MM.1S (cell line): Measurements from ENCODE around the gene OR51G2.

Experiments
- DNase-seq: peaks from one replicate; pipeline ENCODE4 v3.0.0-alpha.2; 2015
- H2AFZ ChIP-seq: fragments of 300-600 bp; sonication (generic); 2 replicates; pipeline ENCODE4 v1.6.0; 2016; ENCODE audit warnings: antibody characterized with exemption, low read length
- H3F3A ChIP-seq: fragments of 300-600 bp; sonication (generic); 2 replicates; pipeline ENCODE4 v1.6.1; 2016; ENCODE audit warnings: mild to moderate bottlenecking, antibody characterized with exemption, low read length, moderate library complexity, mixed read lengths; ENCODE audit not compliant: insufficient read depth
- H3K27ac ChIP-seq: fragments of 300-600 bp; sonication (generic); 2 replicates; pipeline ENCODE4 v1.5.1; 2016; ENCODE audit warnings: mild to moderate bottlenecking, low read length
- H3K27me3 ChIP-seq: fragments of 300-600 bp; sonication (generic); replicated peaks from 2 replicates; pipeline ENCODE4 v1.6.0; 2016; ENCODE audit warnings: low read length; ENCODE audit not compliant: insufficient read depth
- H3K36me3 ChIP-seq: fragments of 300-600 bp; sonication (generic); replicated peaks from 2 replicates; pipeline ENCODE4 v1.6.1; 2016; ENCODE audit warnings: mild to moderate bottlenecking, low read length, mixed read lengths; ENCODE audit not compliant: insufficient read depth
- H3K4me1 ChIP-seq: fragments of 300-600 bp; sonication (generic); 2 replicates; pipeline ENCODE4 v1.6.1; 2016; ENCODE audit warnings: low read length, mixed read lengths
- H3K4me2 ChIP-seq: fragments of 300-600 bp; sonication (generic); 2 replicates; pipeline ENCODE4 v1.6.0; 2016; ENCODE audit warnings: low read depth, low read length
- H3K4me3 ChIP-seq: fragments of 300-600 bp; sonication (generic); 2 replicates; pipeline ENCODE4 v1.5.1; 2016; ENCODE audit warnings: low read length, mixed read lengths
- H3K79me2 ChIP-seq: fragments of 300-600 bp; sonication (generic); 2 replicates; pipeline ENCODE4 v1.6.1; 2016; ENCODE audit warnings: mixed run types, low read length, mixed read lengths
- H3K9ac ChIP-seq: fragments of 300-600 bp; sonication (generic); 2 replicates; pipeline ENCODE4 v1.6.1; 2016; ENCODE audit warnings: low read length, mixed read lengths
- H3K9me2 ChIP-seq: fragments of 300-600 bp; sonication (generic); replicated peaks from 2 replicates; pipeline ENCODE4 v1.6.1; 2016; ENCODE audit warnings: mild to moderate bottlenecking, low read length, mixed read lengths; ENCODE audit not compliant: insufficient read depth
- H3K9me3 ChIP-seq: fragments of 300-600 bp; sonication (generic); replicated peaks from 2 replicates; pipeline ENCODE4 v1.6.1; 2016; ENCODE audit warnings: mild to moderate bottlenecking, low read length, mixed read lengths; ENCODE audit not compliant: insufficient read depth
- H4K20me1 ChIP-seq: fragments of 300-600 bp; sonication (generic); 2 replicates; pipeline ENCODE4 v1.6.1; 2016; ENCODE audit warnings: mild to moderate bottlenecking, low read length, moderate library complexity, mixed read lengths; ENCODE audit not compliant: insufficient read depth
- EZH2 ChIP-seq: fragments of 300-600 bp; sonication (generic); optimal IDR thresholded peaks from 2 replicates; pipeline ENCODE3; 2017; ENCODE audit warnings: low read depth, mild to moderate bottlenecking, antibody characterized with exemption, low read length, mixed read lengths
- EZH2phosphoT487 ChIP-seq: fragments of 300-600 bp; sonication (generic); IDR thresholded peaks from 2 replicates; pipeline ENCODE4 v1.6.1; 2018; ENCODE audit warnings: antibody characterized with exemption, low read length
- TF ChIP-seq, protein P1 (sequence below): fragments of 300-600 bp; sonication (generic); IDR thresholded peaks from 2 replicates; pipeline ENCODE4 v1.5.1; 2016; ENCODE audit warnings: antibody characterized with exemption, low read length, mixed read lengths

The OR51G2 gene

DNA sequence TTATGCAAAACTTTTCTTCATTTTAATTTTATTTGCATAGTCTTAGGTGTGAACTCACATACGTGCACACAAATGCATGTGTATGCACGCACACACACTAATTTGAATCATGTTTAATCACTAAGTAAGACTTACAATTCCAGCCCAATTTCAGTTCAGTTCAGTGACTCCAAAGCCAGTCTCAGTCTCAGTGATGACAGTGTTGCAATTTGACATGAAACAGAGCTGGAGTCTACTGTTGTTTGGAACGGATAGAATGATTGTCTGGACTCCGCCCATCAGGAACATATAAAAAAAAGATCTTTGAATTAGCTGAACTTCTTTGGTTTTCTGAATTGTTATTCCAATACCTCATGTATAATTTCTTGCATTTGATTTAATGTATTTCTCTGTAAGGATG, 55.3 kb downstream of the OR51G2 start:
- Histone ChIP-seq H3K4me1 (no peaks in the 10 kb centered on the region), H2AFZ (no peak overlapping the region), H3F3A (no peaks in the 10 kb centered on the region), H3K4me2 (no peak overlapping the region), H3K27ac (no peak overlapping the region), H3K9ac (no peak overlapping the region), H4K20me1 (no peaks in the 10 kb centered on the region), H3K9me2 (no peaks in the 10 kb centered on the region), H3K27me3 (no peaks in the 10 kb centered on the region), H3K36me3 (no peaks in the 10 kb centered on the region), H3K9me3 (no peaks in the 10 kb centered on the region), H3K4me3 (no peak overlapping the region), H3K79me2 (no peaks in the 10 kb centered on the region)
- no peak for TF ChIP-seq EZH2phosphoT487
- no peak for TF ChIP-seq EZH2
- TF ChIP-seq, protein P1, sequence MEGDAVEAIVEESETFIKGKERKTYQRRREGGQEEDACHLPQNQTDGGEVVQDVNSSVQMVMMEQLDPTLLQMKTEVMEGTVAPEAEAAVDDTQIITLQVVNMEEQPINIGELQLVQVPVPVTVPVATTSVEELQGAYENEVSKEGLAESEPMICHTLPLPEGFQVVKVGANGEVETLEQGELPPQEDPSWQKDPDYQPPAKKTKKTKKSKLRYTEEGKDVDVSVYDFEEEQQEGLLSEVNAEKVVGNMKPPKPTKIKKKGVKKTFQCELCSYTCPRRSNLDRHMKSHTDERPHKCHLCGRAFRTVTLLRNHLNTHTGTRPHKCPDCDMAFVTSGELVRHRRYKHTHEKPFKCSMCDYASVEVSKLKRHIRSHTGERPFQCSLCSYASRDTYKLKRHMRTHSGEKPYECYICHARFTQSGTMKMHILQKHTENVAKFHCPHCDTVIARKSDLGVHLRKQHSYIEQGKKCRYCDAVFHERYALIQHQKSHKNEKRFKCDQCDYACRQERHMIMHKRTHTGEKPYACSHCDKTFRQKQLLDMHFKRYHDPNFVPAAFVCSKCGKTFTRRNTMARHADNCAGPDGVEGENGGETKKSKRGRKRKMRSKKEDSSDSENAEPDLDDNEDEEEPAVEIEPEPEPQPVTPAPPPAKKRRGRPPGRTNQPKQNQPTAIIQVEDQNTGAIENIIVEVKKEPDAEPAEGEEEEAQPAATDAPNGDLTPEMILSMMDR: no peak
- no peak for DNase-seq
